Esophagus squamous epithelium (tissue), 4 donors: ENCODE results near the gene ITGB4.

Experiments
- CTCF ChIP-seq, 6 experiments: fragments of 450-650 bp in 4 of 6; fragments of 200-600 bp in 2 of 6; sonication (generic) in 2 of 6; IDR thresholded peaks; one replicate each; pipeline ENCODE4 v1.5.1; 2016 to 2019; ENCODE audit warnings: antibody characterized with exemption in 6 of 6, mild to moderate bottlenecking in 4 of 6, moderate library complexity in 4 of 6
- POLR2A ChIP-seq, 4 donors: fragments of 450-650 bp; IDR thresholded peaks; one replicate each; pipeline ENCODE4 v1.6.1; 2017; ENCODE audit warnings: antibody characterized with exemption in 4 of 4, mild to moderate bottlenecking in 4 of 4, moderate library complexity in 3 of 4

GRCh38 chr17:75685499-75685898 lies 35.8 kb upstream of the ITGB4 start:
- TF ChIP-seq POLR2A (IDR thresholded peaks at IDR 0.05), result no peak
- no peak for TF ChIP-seq CTCF (IDR thresholded peaks at IDR 0.05)
